ENCODE data around the gene MLXIPL. TPM values are rescaled to one million over a fixed set of nuclear protein-coding genes. Genes with fewer than 3 reads are reported as not detected.

The MLXIPL gene
- total RNA-seq, 1 experiment from 2014 or later = 7.2 TPM

GRCh38 chr7:73593207-73594045 is 30.9 kb downstream of the MLXIPL start:
- Histone ChIP-seq H3K9me3 (ENCODE audit: control insufficient read depth, insufficient read depth, low read depth, low read length) (no peaks in the 10 kb centered on the region), H3K27me3 (ENCODE audit: control insufficient read depth, insufficient read depth, low read length) (no peaks in the 10 kb centered on the region), H3K4me3 (ENCODE audit: low read depth in 2 of 2, low read length in 2 of 2) (no peak overlapping the region), H3K36me3 (ENCODE audit: control insufficient read depth, insufficient read depth, low read length) (no peaks in the 10 kb centered on the region), H3K27ac (ENCODE audit: low read length) (no peak overlapping the region), H3K4me1 (ENCODE audit: control insufficient read depth, insufficient read depth, low read length) (no peaks in the 10 kb centered on the region)
- intact Hi-C loops (cut with micrococcal nuclease; ENCODE audit: unreplicated experiment) = no loop called here
- ChIA-PET POLR2A (no interaction called here), CTCF (no interaction called here)
- ATAC-seq (no peak), DNase-seq (ENCODE audit: low read depth, low spot score) (no peak)
- in situ Hi-C loops (cut with HindIII; ENCODE audit: low pct_unique_long_range_greater_than_20kb, low sequenced_read_pairs) = no loop called here
- no TSS peak for BruUV-seq (replicated peaks)
- TF ChIP-seq TCF7L2 (IDR thresholded peaks at IDR 0.05; ENCODE audit: low read depth, low read length) (no peak), POLR2AphosphoS5 (IDR thresholded peaks at IDR 0.05; ENCODE audit: low read depth, low read length) (no peak), SIN3A (IDR thresholded peaks at IDR 0.05; ENCODE audit: borderline replicate concordance, insufficient read depth, low read depth, low read length) (no peak)
- TF ChIP-seq, protein P1, sequence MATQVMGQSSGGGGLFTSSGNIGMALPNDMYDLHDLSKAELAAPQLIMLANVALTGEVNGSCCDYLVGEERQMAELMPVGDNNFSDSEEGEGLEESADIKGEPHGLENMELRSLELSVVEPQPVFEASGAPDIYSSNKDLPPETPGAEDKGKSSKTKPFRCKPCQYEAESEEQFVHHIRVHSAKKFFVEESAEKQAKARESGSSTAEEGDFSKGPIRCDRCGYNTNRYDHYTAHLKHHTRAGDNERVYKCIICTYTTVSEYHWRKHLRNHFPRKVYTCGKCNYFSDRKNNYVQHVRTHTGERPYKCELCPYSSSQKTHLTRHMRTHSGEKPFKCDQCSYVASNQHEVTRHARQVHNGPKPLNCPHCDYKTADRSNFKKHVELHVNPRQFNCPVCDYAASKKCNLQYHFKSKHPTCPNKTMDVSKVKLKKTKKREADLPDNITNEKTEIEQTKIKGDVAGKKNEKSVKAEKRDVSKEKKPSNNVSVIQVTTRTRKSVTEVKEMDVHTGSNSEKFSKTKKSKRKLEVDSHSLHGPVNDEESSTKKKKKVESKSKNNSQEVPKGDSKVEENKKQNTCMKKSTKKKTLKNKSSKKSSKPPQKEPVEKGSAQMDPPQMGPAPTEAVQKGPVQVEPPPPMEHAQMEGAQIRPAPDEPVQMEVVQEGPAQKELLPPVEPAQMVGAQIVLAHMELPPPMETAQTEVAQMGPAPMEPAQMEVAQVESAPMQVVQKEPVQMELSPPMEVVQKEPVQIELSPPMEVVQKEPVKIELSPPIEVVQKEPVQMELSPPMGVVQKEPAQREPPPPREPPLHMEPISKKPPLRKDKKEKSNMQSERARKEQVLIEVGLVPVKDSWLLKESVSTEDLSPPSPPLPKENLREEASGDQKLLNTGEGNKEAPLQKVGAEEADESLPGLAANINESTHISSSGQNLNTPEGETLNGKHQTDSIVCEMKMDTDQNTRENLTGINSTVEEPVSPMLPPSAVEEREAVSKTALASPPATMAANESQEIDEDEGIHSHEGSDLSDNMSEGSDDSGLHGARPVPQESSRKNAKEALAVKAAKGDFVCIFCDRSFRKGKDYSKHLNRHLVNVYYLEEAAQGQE (IDR thresholded peaks at IDR 0.05; ENCODE audit: insufficient read depth in 1 of 2, low read depth in 2 of 2, low read length in 1 of 2) = no peak
- TF ChIP-seq, protein P2, sequence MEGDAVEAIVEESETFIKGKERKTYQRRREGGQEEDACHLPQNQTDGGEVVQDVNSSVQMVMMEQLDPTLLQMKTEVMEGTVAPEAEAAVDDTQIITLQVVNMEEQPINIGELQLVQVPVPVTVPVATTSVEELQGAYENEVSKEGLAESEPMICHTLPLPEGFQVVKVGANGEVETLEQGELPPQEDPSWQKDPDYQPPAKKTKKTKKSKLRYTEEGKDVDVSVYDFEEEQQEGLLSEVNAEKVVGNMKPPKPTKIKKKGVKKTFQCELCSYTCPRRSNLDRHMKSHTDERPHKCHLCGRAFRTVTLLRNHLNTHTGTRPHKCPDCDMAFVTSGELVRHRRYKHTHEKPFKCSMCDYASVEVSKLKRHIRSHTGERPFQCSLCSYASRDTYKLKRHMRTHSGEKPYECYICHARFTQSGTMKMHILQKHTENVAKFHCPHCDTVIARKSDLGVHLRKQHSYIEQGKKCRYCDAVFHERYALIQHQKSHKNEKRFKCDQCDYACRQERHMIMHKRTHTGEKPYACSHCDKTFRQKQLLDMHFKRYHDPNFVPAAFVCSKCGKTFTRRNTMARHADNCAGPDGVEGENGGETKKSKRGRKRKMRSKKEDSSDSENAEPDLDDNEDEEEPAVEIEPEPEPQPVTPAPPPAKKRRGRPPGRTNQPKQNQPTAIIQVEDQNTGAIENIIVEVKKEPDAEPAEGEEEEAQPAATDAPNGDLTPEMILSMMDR (IDR thresholded peaks at IDR 0.05) = no peak

DNA sequence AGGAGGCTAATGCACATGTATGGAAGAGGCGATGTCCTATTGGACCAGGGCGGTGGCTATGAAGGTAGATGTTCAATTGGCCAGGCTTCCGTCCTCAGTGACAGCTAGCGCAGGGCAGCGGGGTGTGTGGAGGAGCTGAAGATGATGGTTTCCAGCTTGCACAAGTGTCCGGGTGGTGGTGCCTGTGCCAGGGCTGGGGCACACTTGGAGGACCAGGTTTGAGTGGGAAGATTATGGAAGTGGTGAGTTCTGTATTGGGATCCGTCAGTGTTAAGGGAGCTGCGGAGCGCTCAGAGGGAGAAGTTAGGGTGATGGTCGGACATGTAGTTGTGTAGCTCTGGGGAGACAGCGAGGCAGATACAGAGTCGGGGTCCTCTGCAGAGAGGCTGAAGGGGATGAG is 37.4 kb downstream of the MLXIPL start:
- ATAC-seq (no peak), DNase-seq (ENCODE audit: low read depth, low spot score) (no peak)
- no TSS peak for BruUV-seq (replicated peaks)
- Histone ChIP-seq H3K4me1 (ENCODE audit: control insufficient read depth, insufficient read depth, low read length) (0 out of 2 replicates have a peak, but pooled peaks cover 4% of the 10 kb centered on the region), H3K27me3 (ENCODE audit: control insufficient read depth, insufficient read depth, low read length) (no peaks in the 10 kb centered on the region), H3K9me3 (ENCODE audit: control insufficient read depth, insufficient read depth, low read depth, low read length) (no peaks in the 10 kb centered on the region), H3K4me3 (ENCODE audit: low read depth in 2 of 2, low read length in 2 of 2) (no peak overlapping the region), H3K27ac (ENCODE audit: low read length) (no peak overlapping the region), H3K36me3 (ENCODE audit: control insufficient read depth, insufficient read depth, low read length) (no peaks in the 10 kb centered on the region)
- ChIA-PET CTCF (interaction anchor here (0.6 kb wide), 1 partner anchor 78 kb away, joined by 3 read pairs; no protein-coding TSS in a partner anchor), POLR2A (interaction anchor here (0.5 kb wide), 1 partner anchor 29 kb away, joined by 7 read pairs; the partner anchor contains the start of gene BCL7B)
- TF ChIP-seq, protein P1 (IDR thresholded peaks at IDR 0.05; ENCODE audit: insufficient read depth in 1 of 2, low read depth in 2 of 2, low read length in 1 of 2) = no peak
- TF ChIP-seq, protein P2 (IDR thresholded peaks at IDR 0.05) = no peak
- TF ChIP-seq POLR2AphosphoS5 (IDR thresholded peaks at IDR 0.05; ENCODE audit: low read depth, low read length) = no peak
- no peak for TF ChIP-seq TCF7L2 (IDR thresholded peaks at IDR 0.05; ENCODE audit: low read depth, low read length)
- no peak for TF ChIP-seq SIN3A (IDR thresholded peaks at IDR 0.05; ENCODE audit: borderline replicate concordance, insufficient read depth, low read depth, low read length)
- in situ Hi-C loops (cut with HindIII; ENCODE audit: low pct_unique_long_range_greater_than_20kb, low sequenced_read_pairs) (no loop called here), intact Hi-C loops (cut with micrococcal nuclease; ENCODE audit: unreplicated experiment) (no loop called here)

All from Panc1 (cell line).